ENCODE data around the gene DMXL2.
"Not testable (repeated sequence)": the region's sequence is repeated elsewhere in the genome, so short reads cannot be mapped to it uniquely, and the experiment has no call there.

DMXL2 gene

DNA sequence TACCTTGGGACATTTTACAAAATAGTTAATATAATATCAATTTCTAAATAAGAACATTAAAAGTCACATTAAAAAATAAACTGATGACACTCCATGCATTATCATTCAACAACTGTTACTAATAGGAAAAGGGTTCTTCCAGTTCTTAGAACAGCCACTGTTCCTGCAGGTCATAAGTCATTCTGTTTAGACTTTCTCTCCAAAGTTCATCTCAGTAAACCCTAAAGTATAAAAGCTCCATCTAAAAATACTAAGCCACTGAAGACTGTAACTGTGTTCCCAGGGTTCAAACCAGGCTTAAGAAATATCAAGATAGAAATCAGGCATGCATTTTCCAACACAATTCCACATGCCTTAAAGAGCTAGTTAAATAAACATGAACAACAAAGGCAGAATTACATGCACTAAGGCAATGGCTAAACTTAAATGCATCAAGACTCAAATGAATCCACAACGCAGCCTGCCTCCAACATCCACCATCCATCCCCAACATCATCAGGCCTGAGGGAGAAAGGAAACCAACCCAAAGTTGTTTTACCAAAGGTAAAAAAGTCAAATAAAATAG is 46.2 kb downstream of the DMXL2 start:
- H3K9ac ChIP-seq (ENCODE audit: low read length) = no peak overlapping the region
- no peaks in the 10 kb centered on the region for H3K4me1 ChIP-seq (ENCODE audit: insufficient read depth, low read length, severe bottlenecking)
- H3K27me3 ChIP-seq (ENCODE audit: insufficient read depth, low read length) = no peaks in the 10 kb centered on the region
- H3K9me2 ChIP-seq (ENCODE audit: low read depth, low read length) = no peaks in the 10 kb centered on the region
- no peaks in the 10 kb centered on the region for H4K20me1 ChIP-seq (ENCODE audit: insufficient read depth, low read length)
- no peaks in the 10 kb centered on the region for H3K9me3 ChIP-seq (ENCODE audit: low read length)
- H3K79me2 ChIP-seq (ENCODE audit: insufficient read depth, low read length) = no peaks in the 10 kb centered on the region
- H3K4me3 ChIP-seq (ENCODE audit: low read depth, low read length, poor library complexity, severe bottlenecking) = no peak overlapping the region
- H3K4me2 ChIP-seq (ENCODE audit: low read length) = no peak overlapping the region
- H3F3A ChIP-seq (ENCODE audit: insufficient read depth, low read length) = no peaks in the 10 kb centered on the region
- TF ChIP-seq EZH2 (IDR thresholded peaks at IDR 0.05; ENCODE audit: borderline replicate concordance, low read length) = no peak
- TF ChIP-seq, protein P1, sequence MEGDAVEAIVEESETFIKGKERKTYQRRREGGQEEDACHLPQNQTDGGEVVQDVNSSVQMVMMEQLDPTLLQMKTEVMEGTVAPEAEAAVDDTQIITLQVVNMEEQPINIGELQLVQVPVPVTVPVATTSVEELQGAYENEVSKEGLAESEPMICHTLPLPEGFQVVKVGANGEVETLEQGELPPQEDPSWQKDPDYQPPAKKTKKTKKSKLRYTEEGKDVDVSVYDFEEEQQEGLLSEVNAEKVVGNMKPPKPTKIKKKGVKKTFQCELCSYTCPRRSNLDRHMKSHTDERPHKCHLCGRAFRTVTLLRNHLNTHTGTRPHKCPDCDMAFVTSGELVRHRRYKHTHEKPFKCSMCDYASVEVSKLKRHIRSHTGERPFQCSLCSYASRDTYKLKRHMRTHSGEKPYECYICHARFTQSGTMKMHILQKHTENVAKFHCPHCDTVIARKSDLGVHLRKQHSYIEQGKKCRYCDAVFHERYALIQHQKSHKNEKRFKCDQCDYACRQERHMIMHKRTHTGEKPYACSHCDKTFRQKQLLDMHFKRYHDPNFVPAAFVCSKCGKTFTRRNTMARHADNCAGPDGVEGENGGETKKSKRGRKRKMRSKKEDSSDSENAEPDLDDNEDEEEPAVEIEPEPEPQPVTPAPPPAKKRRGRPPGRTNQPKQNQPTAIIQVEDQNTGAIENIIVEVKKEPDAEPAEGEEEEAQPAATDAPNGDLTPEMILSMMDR (IDR thresholded peaks at IDR 0.05; ENCODE audit: low read length) = no peak
- H3K27ac ChIP-seq (ENCODE audit: low read depth, low read length, poor library complexity, severe bottlenecking) = no peak overlapping the region
- no peaks in the 10 kb centered on the region for H3K36me3 ChIP-seq (ENCODE audit: insufficient read depth, low read length)
- H2AFZ ChIP-seq (ENCODE audit: low read length) = no peak overlapping the region

DNA sequence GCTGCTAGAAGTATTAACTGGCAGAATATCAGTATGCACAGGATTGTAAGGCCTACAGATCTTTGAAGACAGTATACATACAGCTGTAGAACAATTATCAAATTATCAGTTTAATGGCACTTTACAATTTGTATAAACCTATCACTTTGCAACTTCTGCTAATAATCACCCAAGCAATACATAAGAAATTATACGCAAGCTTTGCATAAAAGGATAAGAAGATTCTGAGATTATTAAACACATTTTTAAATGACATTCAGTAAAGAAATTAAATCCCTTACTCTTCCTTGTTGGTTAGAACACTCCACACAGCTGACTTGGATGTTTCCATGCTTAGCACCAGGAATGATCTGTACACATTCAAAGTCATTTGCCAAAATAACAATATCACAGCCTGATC is 46.8 kb downstream of the DMXL2 start:
- Histone ChIP-seq H3K27me3 (ENCODE audit: insufficient read depth, low read length) (no peaks in the 10 kb centered on the region), H3K4me3 (ENCODE audit: low read depth, low read length, poor library complexity, severe bottlenecking) (no peak overlapping the region), H3K4me1 (ENCODE audit: insufficient read depth, low read length, severe bottlenecking) (no peaks in the 10 kb centered on the region), H3K9ac (ENCODE audit: low read length) (no peak overlapping the region), H3K4me2 (ENCODE audit: low read length) (no peak overlapping the region), H3K27ac (ENCODE audit: low read depth, low read length, poor library complexity, severe bottlenecking) (no peak overlapping the region), H3K9me3 (ENCODE audit: low read length) (no peaks in the 10 kb centered on the region), H3K36me3 (ENCODE audit: insufficient read depth, low read length) (no peaks in the 10 kb centered on the region), H3F3A (ENCODE audit: insufficient read depth, low read length) (no peaks in the 10 kb centered on the region), H3K9me2 (ENCODE audit: low read depth, low read length) (no peaks in the 10 kb centered on the region), H4K20me1 (ENCODE audit: insufficient read depth, low read length) (no peaks in the 10 kb centered on the region), H2AFZ (ENCODE audit: low read length) (no peak overlapping the region), H3K79me2 (ENCODE audit: insufficient read depth, low read length) (no peaks in the 10 kb centered on the region)
- TF ChIP-seq, protein P1 (IDR thresholded peaks at IDR 0.05; ENCODE audit: low read length) = no peak
- no peak for TF ChIP-seq EZH2 (IDR thresholded peaks at IDR 0.05; ENCODE audit: borderline replicate concordance, low read length)

DNA sequence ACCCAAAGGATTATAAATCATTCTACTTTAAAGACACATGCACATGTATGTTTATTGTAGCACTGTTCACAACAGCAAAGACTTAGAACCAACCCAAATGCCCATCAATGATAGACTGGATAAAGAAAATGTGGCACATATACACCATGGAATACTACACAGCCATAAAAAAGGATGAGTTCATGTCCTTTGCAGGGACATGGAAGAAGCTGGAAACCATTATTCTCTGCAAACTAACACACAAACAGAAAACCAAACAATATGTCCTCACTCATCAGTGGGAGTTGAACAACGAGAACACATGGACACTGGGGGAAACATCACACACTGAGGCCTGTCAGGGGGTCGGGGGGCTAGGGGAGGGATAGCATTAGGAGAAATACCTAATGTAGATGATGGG is 49.2 kb downstream of the DMXL2 start:
- not testable (repeated sequence) for H3K4me1 ChIP-seq (ENCODE audit: insufficient read depth, low read length, severe bottlenecking); H3K27me3 ChIP-seq (ENCODE audit: insufficient read depth, low read length); H3K79me2 ChIP-seq (ENCODE audit: insufficient read depth, low read length); H3K9me3 ChIP-seq (ENCODE audit: low read length); H4K20me1 ChIP-seq (ENCODE audit: insufficient read depth, low read length); H3K36me3 ChIP-seq (ENCODE audit: insufficient read depth, low read length); H3K4me2 ChIP-seq (ENCODE audit: low read length); H3K27ac ChIP-seq (ENCODE audit: low read depth, low read length, poor library complexity, severe bottlenecking); H3K9ac ChIP-seq (ENCODE audit: low read length); H3K9me2 ChIP-seq (ENCODE audit: low read depth, low read length); H2AFZ ChIP-seq (ENCODE audit: low read length); H3K4me3 ChIP-seq (ENCODE audit: low read depth, low read length, poor library complexity, severe bottlenecking); H3F3A ChIP-seq (ENCODE audit: insufficient read depth, low read length)

DNA sequence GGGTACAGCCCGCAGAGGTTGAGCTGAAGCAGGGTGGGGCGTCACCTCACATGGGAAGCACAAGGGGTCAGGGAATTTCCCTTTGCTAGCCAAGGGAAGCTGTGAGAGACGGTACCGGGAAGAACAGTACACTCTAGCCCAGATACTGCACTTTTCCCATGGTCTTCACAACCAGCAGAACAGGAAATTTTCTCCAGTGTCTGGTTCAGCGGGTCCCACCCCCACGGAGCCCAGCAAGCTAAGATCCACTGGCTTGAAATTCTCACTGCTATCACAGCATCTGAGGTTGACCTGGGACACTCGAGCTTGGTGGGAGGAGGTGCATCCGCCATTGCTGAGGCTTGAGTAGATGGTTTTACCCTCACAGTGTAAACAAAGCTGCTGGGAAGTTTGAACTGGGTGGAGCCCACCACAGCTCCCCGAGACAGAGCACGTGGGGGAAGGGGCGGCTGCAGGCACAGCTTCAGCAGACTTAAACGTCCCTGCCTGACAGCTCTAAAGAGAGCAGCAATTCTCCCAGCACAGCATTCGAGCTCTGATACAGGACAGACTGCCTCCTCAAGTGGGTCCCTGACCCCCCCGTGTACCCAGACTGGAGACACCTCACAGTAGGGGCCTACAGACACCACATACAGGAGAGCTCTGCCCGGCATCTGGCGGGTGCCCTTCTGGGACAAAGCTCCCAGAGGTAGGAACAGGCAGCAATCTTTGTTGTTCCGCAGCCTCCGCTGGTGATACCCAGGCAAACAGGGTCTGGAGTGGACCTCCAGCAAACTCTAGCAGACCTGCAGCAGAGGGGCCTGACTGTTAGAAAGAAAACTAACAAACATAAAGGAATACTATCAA is 53.4 kb downstream of the DMXL2 start:
- not testable (repeated sequence) for H3K9me3 ChIP-seq (ENCODE audit: low read length); H3K27ac ChIP-seq (ENCODE audit: low read depth, low read length, poor library complexity, severe bottlenecking); H4K20me1 ChIP-seq (ENCODE audit: insufficient read depth, low read length); H3F3A ChIP-seq (ENCODE audit: insufficient read depth, low read length); H3K9me2 ChIP-seq (ENCODE audit: low read depth, low read length); H3K4me3 ChIP-seq (ENCODE audit: low read depth, low read length, poor library complexity, severe bottlenecking); H3K4me2 ChIP-seq (ENCODE audit: low read length); H3K27me3 ChIP-seq (ENCODE audit: insufficient read depth, low read length); H3K4me1 ChIP-seq (ENCODE audit: insufficient read depth, low read length, severe bottlenecking); H3K9ac ChIP-seq (ENCODE audit: low read length); H3K79me2 ChIP-seq (ENCODE audit: insufficient read depth, low read length); H2AFZ ChIP-seq (ENCODE audit: low read length); H3K36me3 ChIP-seq (ENCODE audit: insufficient read depth, low read length)

Data from OCI-LY1 (cell line).